ENCODE data around the gene S100A12.

The S100A12 gene

DNA sequence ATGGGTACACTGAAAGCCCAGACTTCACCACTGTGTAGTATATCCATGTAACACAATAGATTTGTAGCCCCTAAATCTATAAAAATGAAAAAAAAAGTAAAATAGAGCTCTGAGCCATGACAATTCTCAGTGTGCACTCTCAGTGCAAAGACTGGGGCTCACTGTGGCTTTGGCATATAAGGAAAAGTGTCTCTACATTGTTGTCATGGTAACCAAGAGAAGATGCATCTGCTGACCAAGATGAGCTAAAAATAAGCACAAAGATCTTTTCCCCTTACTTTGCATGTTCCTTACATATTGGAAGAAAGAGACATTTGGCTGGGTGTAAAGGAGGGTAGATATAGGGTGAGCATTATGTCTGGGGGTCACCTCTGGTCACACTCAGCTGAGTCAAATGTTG is 38.8 kb downstream of the S100A12 start:
- no peak for DNase-seq (ENCODE audit: low read depth in 3 of 3)

DNA sequence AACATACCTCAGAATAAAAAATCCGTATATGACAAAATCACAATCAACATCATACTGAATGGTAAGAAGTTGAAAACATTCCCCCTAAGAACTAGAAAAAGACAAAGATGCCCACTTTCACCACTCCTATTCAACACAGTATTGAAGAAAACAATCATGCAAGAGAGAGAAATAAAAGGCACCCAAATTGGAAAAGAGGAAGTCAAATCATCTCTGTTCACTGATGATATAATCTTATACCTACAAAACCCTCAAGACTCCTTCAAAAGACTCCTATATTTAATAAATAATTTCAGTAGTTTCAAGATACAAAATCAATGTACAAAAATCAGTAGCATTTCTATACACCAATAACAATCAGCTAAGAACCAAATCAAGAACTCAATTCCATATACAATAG is 41.5 kb downstream of the S100A12 start:
- no peak for DNase-seq (ENCODE audit: low read depth in 3 of 3)

DNA sequence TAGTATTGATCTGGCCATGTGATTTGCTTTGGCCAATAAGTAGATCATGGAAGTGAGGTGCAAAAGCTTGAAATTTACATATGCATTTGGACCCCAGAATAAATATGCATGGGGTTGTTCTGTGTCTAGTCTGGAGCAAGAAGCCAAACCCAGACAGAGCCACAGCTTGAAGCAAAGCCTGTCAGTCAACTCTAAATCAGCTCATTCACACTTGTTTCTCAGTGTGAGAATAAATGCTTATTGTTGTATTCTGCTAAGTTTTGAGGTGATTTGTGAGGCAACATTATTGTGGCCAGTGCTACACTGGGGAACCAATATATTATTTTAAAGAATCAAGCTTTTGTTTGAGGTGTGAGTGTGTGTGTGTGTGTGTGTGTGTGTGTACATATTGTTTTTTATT is 50.5 kb downstream of the S100A12 start:
- no peak for DNase-seq (ENCODE audit: low read depth in 3 of 3)

Data from stimulated activated CD4-positive, alpha-beta T cell treated with anti-CD3 and anti-CD28 coated beads, TNF-alpha, amount 100 ng/mL, for 4 hours (primary cell).